C4-2B (cell line): ENCODE data around the gene UBTD1.
"Not testable (repeated sequence)": the region's sequence is repeated elsewhere in the genome, so short reads cannot be mapped to it uniquely, and the experiment has no call there.

Experiments used
- H3K27ac ChIP-seq: fragments of 450-650 bp; 2 replicates; pipeline ENCODE4 v1.5.1; 2017
- CTCF ChIP-seq: fragments of 450-650 bp; conservative IDR thresholded peaks from 2 replicates; pipeline ENCODE4 v1.5.1; 2017; ENCODE audit warnings: mild to moderate bottlenecking
- ZFX ChIP-seq: fragments of 450-650 bp; IDR thresholded peaks from 2 replicates; pipeline ENCODE4 v1.6.1; 2017

The UBTD1 gene

GRCh38 chr10:97572214-97572989 lies 73.7 kb downstream of the UBTD1 start, which contains the start of gene ANKRD2:
TSS of gene ANKRD2 (plus strand) at chr10:97572779. CDS start at chr10:97572789, 10 bp downstream.
- TF ChIP-seq CTCF (peak; percentile 96), ZFX (no peak)
- H3K27ac ChIP-seq = peak within 1 kb of the TSS; percentile 26; the same call in 1 of the 2 replicates

- no peak overlapping the region for H3K27ac ChIP-seq
- TF ChIP-seq ZFX (no peak), CTCF (no peak)
Measured at GRCh38 chr10:97573021-97573420, 74.3 kb downstream of the UBTD1 start.

DNA sequence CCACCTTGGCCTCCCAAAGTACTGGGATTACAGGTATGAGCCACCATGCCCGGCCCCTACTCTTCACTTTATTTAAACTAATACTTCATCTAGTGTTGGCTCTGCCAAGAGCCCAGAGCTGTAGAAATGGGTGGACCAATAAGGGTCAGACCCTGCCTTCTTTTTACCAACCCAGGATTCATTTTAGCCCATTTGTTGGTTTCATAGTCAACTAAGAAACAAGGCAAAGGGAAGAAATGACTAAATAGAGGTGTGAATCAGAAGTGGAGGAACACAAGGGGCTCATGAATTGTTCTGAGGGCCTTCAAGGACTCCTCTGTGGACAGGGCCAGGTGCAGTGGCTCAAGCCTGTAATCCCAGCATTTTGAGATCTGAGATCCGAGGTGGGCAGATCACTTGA lies 74.9 kb downstream of the UBTD1 start:
- peak overlapping the region; percentile 55 for H3K27ac ChIP-seq
- TF ChIP-seq ZFX (no peak), CTCF (no peak)

DNA sequence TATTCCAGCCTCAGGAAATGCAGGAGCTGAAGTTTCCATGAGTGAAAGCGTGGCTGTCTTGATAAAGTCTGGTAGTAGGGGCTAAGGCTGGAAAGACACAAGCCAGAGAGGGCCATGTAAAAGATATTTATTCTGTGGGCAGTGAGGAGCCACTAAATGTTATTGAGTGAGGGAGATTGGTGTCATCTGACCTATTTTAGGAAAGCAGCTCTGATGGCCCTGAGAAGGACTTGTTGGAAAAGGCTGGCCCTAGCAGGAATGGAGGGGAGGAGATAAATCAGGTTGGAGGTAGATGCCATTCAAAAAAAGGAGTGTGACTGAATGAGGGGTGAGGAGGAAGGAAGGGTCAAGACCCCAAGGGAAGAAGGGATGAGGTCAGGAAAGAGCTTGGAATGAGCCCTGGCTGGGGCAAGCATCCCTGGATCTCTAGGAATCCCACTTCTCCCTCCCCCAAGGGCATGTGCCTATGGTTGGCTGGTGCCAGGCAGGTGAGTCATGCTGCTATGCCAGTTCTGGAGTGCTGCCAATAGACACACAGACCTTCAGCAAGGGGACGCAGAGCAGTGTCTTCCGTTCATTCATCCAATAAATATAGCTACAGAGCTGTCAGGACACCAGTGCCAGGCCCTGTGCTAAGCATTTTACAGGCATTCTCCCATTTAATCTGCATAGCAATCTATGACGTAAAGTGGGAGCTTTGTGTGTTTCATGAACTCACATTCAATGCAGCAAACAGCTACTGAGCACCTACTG lies 75.8 kb downstream of the UBTD1 start:
- TF ChIP-seq ZFX (no peak), CTCF (no peak)
- peak overlapping the region; percentile 55 for H3K27ac ChIP-seq

- TF ChIP-seq CTCF (no peak), ZFX (no peak)
- H3K27ac ChIP-seq = peak overlapping the region; percentile 55
Measured at GRCh38 chr10:97575127-97575668, 76.5 kb downstream of the UBTD1 start.

DNA sequence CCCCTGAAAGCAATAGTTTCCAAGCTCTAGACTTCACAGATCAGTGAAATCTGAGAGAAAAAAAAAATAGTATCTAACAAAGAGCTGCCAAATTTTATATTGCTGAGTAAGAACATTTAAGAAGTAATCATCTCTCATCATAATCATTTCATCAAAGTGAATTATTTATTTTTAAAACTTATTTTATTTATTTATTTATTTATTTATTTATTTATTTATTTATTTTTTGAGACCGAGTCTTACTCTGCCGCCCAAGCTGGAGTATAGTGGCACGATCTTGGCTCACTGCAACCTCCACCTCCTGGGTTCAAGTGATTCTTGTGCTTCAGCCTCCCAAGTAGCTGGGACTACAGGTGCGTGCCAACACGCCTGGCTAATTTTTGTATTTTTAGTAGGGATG lies 77.8 kb downstream of the UBTD1 start:
- not testable (repeated sequence) for H3K27ac ChIP-seq

DNA sequence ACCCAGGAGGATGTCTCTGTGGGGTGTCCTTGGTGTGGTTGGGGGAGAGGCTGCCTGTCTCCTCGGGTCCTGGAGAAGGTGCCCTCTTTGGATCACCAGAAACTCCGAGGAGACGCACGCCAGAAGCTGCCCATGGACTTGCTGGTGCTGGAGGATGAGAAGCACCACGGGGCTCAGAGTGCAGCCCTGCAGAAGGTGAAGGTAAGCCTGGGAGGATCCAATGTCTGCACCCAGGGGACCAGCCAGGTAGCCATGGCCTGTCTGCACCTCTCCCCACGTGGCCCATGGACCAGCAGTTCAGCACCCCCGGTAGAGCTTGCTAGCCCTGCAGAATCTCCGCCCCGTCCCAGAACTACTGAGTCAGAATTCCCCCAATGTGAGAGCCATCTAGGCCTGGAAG lies 79.0 kb downstream of the UBTD1 start:
- no peak overlapping the region for H3K27ac ChIP-seq
- TF ChIP-seq CTCF = no peak
- no peak for TF ChIP-seq ZFX
